SJSA1 (cell line): ENCODE data around the gene MTX2. TPM values are rescaled to one million over a fixed set of nuclear protein-coding genes. Genes with fewer than 3 reads are reported as not detected.
"Not testable (repeated sequence)": the region's sequence is repeated elsewhere in the genome, so short reads cannot be mapped to it uniquely, and the experiment has no call there.

Experiments
- DNase-seq, 2 experiments: peaks; one replicate each; pipeline ENCODE4 v3.0.0-alpha.2; 2015 to 2020; ENCODE audit warnings: low spot score in 2 of 2, low read depth in 1 of 2
- H3K27ac ChIP-seq: fragments of 250-450 bp; sonication (Bioruptor Pico); 2 replicates; pipeline ENCODE4 v1.5.1; 2020; ENCODE audit warnings: mild to moderate bottlenecking, moderate library complexity
- H3K27me3 ChIP-seq: fragments of 250-450 bp; sonication (Bioruptor Pico); replicated peaks from 2 replicates; pipeline ENCODE4 v1.5.1; 2020; ENCODE audit warnings: mild to moderate bottlenecking, moderate library complexity
- H3K36me3 ChIP-seq: fragments of 250-450 bp; sonication (Bioruptor Pico); 2 replicates; pipeline ENCODE4 v1.5.1; 2020; ENCODE audit warnings: mild to moderate bottlenecking
- H3K4me1 ChIP-seq: fragments of 250-450 bp; sonication (Bioruptor Pico); replicated peaks from 2 replicates; pipeline ENCODE4 v1.6.1; 2021; ENCODE audit warnings: mild to moderate bottlenecking
- H3K4me3 ChIP-seq: fragments of 250-450 bp; sonication (Bioruptor Pico); 2 replicates; pipeline ENCODE4 v1.5.1; 2020; ENCODE audit warnings: mild to moderate bottlenecking
- H3K9me3 ChIP-seq: fragments of 250-450 bp; sonication (Bioruptor Pico); replicated peaks from 2 replicates; pipeline ENCODE4 v1.5.1; 2020; ENCODE audit warnings: mild to moderate bottlenecking
- total RNA-seq: library from RNA; depleted of rRNA; stranded (reverse); fragments of >200 nt; shearing (Covaris generic); gene quantifications from 2 replicates; pipeline ENCODE4 v1.2.3, GENCODE V29; 2014

The MTX2 gene
- total RNA-seq, 1 experiment from 2014 or later, result 34.3 TPM

- no peaks in the 10 kb centered on the region for H3K4me1 ChIP-seq
- DNase-seq, result no peak
- H3K36me3 ChIP-seq, result no peaks in the 10 kb centered on the region
- H3K27ac ChIP-seq, result no peak overlapping the region
- no peaks in the 10 kb centered on the region for H3K9me3 ChIP-seq
- no peaks in the 10 kb centered on the region for H3K27me3 ChIP-seq
- no peak overlapping the region for H3K4me3 ChIP-seq
These were observed 28.5 kb downstream of the MTX2 start for GRCh38 chr2:176297737-176298136.

- not testable (repeated sequence) for H3K4me1 ChIP-seq
These were observed 36.8 kb downstream of the MTX2 start for GRCh38 chr2:176306020-176306419.

DNA sequence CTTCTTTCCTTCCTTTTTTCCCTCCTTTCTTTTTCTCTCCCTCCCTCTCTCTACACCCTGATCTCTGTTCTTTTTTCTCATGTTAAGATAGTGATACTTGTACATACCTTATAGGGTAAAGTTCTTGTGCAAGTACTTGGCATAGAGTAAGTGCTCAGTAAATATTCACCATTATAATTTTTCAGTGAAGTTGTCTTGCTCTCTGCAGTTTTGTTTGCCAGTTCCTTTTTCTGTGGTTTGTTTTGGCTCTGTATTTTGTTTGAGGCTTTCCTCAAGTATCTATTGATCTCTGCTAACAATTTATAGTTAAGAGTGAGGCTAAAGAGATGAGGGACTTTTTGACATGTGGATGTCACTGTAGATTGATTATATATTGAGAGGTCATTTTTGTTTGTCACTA is 48.0 kb downstream of the MTX2 start:
- H3K36me3 ChIP-seq, result no peaks in the 10 kb centered on the region
- no peaks in the 10 kb centered on the region for H3K27me3 ChIP-seq
- no peaks in the 10 kb centered on the region for H3K9me3 ChIP-seq
- no peak for DNase-seq
- no peak overlapping the region for H3K27ac ChIP-seq
- no peak overlapping the region for H3K4me3 ChIP-seq
- H3K4me1 ChIP-seq, result peaks cover 7% of the 10 kb centered on the region; the same call in 1 of the 2 replicates

More at GRCh38 chr2:176306020-176306419, 36.8 kb downstream of the MTX2 start:
- not testable (repeated sequence) for H3K4me3 ChIP-seq, H3K9me3 ChIP-seq, H3K36me3 ChIP-seq, DNase-seq, H3K27ac ChIP-seq, H3K27me3 ChIP-seq

DNA sequence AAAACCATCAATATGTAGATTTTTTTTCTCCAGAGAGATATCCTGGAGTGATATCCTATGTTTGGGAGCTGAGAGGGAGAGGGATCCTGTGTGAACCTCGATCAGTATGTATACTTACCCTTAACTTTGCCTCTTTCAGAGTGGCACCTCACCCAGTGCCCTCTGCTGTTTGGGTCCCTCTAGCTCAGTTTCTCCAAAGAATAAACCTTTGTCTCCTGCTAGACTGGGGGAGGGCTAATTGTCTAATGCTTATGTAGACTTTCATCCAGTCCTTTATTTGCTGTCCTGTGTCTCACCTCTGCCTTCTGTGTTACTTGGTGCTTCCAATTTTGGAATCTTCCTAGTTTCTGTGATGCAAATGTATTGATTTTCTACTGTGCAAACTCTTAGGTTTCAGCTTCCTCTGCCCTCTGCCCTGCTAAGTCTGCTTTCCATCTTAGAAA is 48.4 kb downstream of the MTX2 start:
- no peaks in the 10 kb centered on the region for H3K9me3 ChIP-seq
- H3K27me3 ChIP-seq, result no peaks in the 10 kb centered on the region
- no peaks in the 10 kb centered on the region for H3K36me3 ChIP-seq
- DNase-seq, result no peak
- peaks cover 7% of the 10 kb centered on the region; the same call in 1 of the 2 replicates for H3K4me1 ChIP-seq
- H3K4me3 ChIP-seq, result no peak overlapping the region
- no peak overlapping the region for H3K27ac ChIP-seq

GRCh38 chr2:176321916-176322315 is 52.7 kb downstream of the MTX2 start:
- H3K36me3 ChIP-seq, result no peaks in the 10 kb centered on the region
- H3K4me3 ChIP-seq, result no peak overlapping the region
- H3K27ac ChIP-seq, result no peak overlapping the region
- DNase-seq, result no peak
- no peaks in the 10 kb centered on the region for H3K9me3 ChIP-seq
- H3K27me3 ChIP-seq, result no peaks in the 10 kb centered on the region
- no peaks in the 10 kb centered on the region for H3K4me1 ChIP-seq

DNA sequence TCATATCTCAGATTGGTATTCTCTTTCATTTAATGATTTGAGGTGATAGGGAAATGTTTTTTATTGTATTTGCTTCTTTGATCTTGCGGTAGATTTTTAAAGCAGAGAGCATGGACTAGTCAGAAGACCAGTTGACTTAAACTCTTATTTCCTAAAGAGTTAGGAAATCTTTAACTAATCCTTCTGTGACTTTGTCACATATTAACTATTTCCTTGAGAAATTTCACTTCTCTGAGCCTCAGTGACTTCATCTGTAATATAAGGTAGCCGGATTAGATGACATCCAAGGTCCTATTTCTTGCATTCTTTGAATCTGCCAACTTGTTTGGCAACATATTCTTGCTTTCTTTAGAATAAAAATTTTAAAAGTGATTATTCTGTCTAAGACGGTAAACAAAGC is 55.6 kb downstream of the MTX2 start:
- H3K9me3 ChIP-seq, result no peaks in the 10 kb centered on the region
- no peaks in the 10 kb centered on the region; the same call in 1 of the 2 replicates for H3K36me3 ChIP-seq
- no peak overlapping the region for H3K4me3 ChIP-seq
- H3K27ac ChIP-seq, result no peak overlapping the region
- no peaks in the 10 kb centered on the region for H3K4me1 ChIP-seq
- no peaks in the 10 kb centered on the region for H3K27me3 ChIP-seq
- DNase-seq, result no peak

DNA sequence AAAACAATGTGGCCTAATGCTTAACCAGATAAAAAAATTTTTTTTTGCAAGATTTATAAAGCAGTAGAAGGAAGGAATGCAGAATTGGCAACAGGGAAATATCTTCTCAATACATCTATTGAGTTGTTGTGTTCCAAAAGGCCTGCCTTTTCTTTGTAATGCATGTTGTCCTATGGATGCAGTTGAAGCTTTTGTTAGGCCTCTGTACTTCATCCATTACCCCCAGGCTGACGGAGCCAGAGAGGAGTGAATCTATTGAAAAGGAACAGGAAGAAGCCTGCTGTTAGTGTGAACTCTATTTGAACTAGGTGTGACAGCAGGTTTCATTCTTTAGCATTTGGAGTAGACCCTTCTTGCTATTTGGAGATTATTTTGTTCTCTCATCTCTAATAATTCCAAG is 56.5 kb downstream of the MTX2 start:
- Histone ChIP-seq H3K4me3 (no peak overlapping the region), H3K36me3 (no peaks in the 10 kb centered on the region; the same call in 1 of the 2 replicates), H3K9me3 (no peaks in the 10 kb centered on the region), H3K27me3 (no peaks in the 10 kb centered on the region), H3K4me1 (no peaks in the 10 kb centered on the region), H3K27ac (no peak overlapping the region)
- DNase-seq, result no peak

GRCh38 chr2:176328149-176328548 is 58.9 kb downstream of the MTX2 start:
- no peak for DNase-seq
- no peaks in the 10 kb centered on the region; the same call in 1 of the 2 replicates for H3K36me3 ChIP-seq
- H3K4me3 ChIP-seq, result no peak overlapping the region

DNA sequence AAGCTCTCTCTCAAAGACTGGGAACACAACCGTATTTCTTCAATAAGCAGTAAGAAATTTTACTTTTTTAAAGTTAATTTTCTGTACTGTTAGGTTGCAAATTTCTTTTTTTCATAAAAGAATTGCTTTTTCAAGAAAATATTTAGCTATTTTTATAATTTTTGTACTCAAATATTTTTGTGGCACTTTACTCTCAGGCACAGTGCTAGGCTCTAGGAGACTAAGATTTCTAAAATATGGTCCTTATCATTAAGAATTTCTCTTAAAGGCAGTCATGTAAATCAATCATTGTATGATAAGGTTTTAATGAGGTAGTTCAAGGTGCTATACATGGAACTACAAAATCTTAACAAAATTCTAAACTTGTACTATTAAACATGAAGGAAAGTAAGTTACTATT is 61.4 kb downstream of the MTX2 start:
- no peak for DNase-seq
- Histone ChIP-seq H3K4me3 (no peak overlapping the region), H3K4me1 (no peaks in the 10 kb centered on the region), H3K36me3 (no peaks in the 10 kb centered on the region; the same call in 1 of the 2 replicates), H3K27me3 (no peaks in the 10 kb centered on the region), H3K27ac (no peak overlapping the region), H3K9me3 (no peaks in the 10 kb centered on the region)

More at GRCh38 chr2:176328149-176328548, 58.9 kb downstream of the MTX2 start:
- H3K27ac ChIP-seq, result no peak overlapping the region
- no peaks in the 10 kb centered on the region for H3K9me3 ChIP-seq
- H3K27me3 ChIP-seq, result no peaks in the 10 kb centered on the region
- no peaks in the 10 kb centered on the region for H3K4me1 ChIP-seq

DNA sequence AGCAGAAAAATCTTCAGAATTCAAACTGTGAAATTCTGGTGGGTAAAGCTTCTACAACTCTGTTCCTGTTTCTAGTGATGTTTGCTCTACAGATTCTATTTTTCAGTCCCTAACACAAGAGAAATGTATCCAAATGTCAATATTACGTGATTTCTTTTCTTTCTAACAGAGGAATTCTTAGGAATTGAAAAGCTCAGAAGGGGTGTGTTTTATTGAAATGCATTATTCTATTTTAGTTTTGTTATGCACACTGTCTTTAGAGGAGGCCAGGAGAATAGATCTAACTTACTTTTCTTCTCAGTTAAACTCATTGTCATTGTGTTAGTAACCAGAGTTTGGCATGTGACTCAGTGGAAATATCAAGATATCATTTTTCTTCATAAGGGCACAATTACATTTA is 62.4 kb downstream of the MTX2 start:
- no peak for DNase-seq

GRCh38 chr2:176334729-176335128 is 65.5 kb downstream of the MTX2 start:
- H3K4me3 ChIP-seq, result no peak overlapping the region
- DNase-seq, result no peak
- no peak overlapping the region for H3K27ac ChIP-seq
- no peaks in the 10 kb centered on the region for H3K4me1 ChIP-seq
- H3K9me3 ChIP-seq, result no peaks in the 10 kb centered on the region
- no peaks in the 10 kb centered on the region for H3K27me3 ChIP-seq
- peaks cover 3% of the 10 kb centered on the region; the same call in 1 of the 2 replicates for H3K36me3 ChIP-seq

More for the DNA sequence above, 62.4 kb downstream of the MTX2 start:
- H3K36me3 ChIP-seq, result no peaks in the 10 kb centered on the region; the same call in 1 of the 2 replicates
- no peaks in the 10 kb centered on the region for H3K4me1 ChIP-seq
- H3K27ac ChIP-seq, result no peak overlapping the region
- H3K27me3 ChIP-seq, result no peaks in the 10 kb centered on the region
- H3K9me3 ChIP-seq, result no peaks in the 10 kb centered on the region
- H3K4me3 ChIP-seq, result no peak overlapping the region

- DNase-seq, result no peak
- no peak overlapping the region for H3K4me3 ChIP-seq
- peaks cover 3% of the 10 kb centered on the region; the same call in 1 of the 2 replicates for H3K36me3 ChIP-seq
- H3K27ac ChIP-seq, result no peak overlapping the region
- H3K27me3 ChIP-seq, result no peaks in the 10 kb centered on the region
- H3K4me1 ChIP-seq, result no peaks in the 10 kb centered on the region
- no peaks in the 10 kb centered on the region for H3K9me3 ChIP-seq
These were observed 69.2 kb downstream of the MTX2 start for GRCh38 chr2:176338395-176338794.

DNA sequence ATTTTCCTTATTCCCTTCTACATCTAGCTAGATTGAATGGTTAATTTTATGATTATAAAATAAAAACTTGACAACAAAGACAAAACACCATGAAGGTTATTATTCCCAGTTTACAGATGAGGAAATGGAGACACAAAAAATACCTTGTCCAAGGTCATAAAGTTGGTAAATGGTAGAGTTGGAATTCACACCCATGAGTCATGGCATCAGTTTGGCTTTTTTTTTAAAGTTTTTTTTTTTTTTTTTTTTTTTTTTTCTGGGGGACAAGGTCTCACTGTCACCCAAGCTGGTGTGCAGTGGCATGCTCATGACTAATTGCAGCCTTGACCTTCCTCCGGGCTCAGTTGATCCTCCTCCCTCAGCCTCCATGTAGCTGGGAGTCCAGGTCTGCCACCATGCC is 70.0 kb downstream of the MTX2 start:
- no peak overlapping the region for H3K27ac ChIP-seq

GRCh38 chr2:176356251-176356650 is 87.0 kb downstream of the MTX2 start:
- Histone ChIP-seq H3K9me3 (no peaks in the 10 kb centered on the region), H3K27ac (no peak overlapping the region), H3K4me1 (no peaks in the 10 kb centered on the region), H3K36me3 (no peaks in the 10 kb centered on the region), H3K4me3 (no peak overlapping the region), H3K27me3 (no peaks in the 10 kb centered on the region)
- DNase-seq, result peak in 1 of 2 experiments; percentile 5

More for the DNA sequence above, 70.0 kb downstream of the MTX2 start:
- Histone ChIP-seq H3K9me3 (no peaks in the 10 kb centered on the region), H3K4me3 (no peak overlapping the region), H3K36me3 (peaks cover 3% of the 10 kb centered on the region; the same call in 1 of the 2 replicates), H3K27me3 (no peaks in the 10 kb centered on the region), H3K4me1 (no peaks in the 10 kb centered on the region)
- DNase-seq, result no peak
